ENCODE measurements around the gene GPC5.

- TF ChIP-seq, protein P1, sequence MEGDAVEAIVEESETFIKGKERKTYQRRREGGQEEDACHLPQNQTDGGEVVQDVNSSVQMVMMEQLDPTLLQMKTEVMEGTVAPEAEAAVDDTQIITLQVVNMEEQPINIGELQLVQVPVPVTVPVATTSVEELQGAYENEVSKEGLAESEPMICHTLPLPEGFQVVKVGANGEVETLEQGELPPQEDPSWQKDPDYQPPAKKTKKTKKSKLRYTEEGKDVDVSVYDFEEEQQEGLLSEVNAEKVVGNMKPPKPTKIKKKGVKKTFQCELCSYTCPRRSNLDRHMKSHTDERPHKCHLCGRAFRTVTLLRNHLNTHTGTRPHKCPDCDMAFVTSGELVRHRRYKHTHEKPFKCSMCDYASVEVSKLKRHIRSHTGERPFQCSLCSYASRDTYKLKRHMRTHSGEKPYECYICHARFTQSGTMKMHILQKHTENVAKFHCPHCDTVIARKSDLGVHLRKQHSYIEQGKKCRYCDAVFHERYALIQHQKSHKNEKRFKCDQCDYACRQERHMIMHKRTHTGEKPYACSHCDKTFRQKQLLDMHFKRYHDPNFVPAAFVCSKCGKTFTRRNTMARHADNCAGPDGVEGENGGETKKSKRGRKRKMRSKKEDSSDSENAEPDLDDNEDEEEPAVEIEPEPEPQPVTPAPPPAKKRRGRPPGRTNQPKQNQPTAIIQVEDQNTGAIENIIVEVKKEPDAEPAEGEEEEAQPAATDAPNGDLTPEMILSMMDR (IDR thresholded peaks at IDR 0.05; ENCODE audit: control extremely low read depth in 1 of 3, insufficient read depth in 1 of 3, low read depth in 1 of 3, low read length in 3 of 3), result no peak
- TF ChIP-seq EZH2 (IDR thresholded peaks at IDR 0.05; ENCODE audit: low read depth, low read length, severe bottlenecking) (no peak), CEBPB (IDR thresholded peaks at IDR 0.05; ENCODE audit: low read depth, low read length) (no peak), NRF1 (IDR thresholded peaks at IDR 0.05; ENCODE audit: low read depth, low read length) (no peak), POLR2AphosphoS5 (IDR thresholded peaks at IDR 0.05; ENCODE audit: low read depth, low read length) (no peak), POLR2A (IDR thresholded peaks at IDR 0.05; ENCODE audit: control extremely low read depth in 1 of 2, low read depth in 2 of 2, low read length in 2 of 2) (no peak), EP300 (IDR thresholded peaks at IDR 0.05; ENCODE audit: borderline replicate concordance in 1 of 2, low read depth in 2 of 2, low read length in 2 of 2) (no peak), SIN3A (conservative IDR thresholded peaks at IDR 0.05 in 1 of 2, IDR thresholded peaks at IDR 0.05 in 1 of 2; ENCODE audit: low read depth in 1 of 2, low read length in 2 of 2) (no peak), CHD2 (IDR thresholded peaks at IDR 0.05; ENCODE audit: low read length) (no peak), TAF1 (IDR thresholded peaks at IDR 0.05; ENCODE audit: low read depth, low read length) (no peak), RFX5 (IDR thresholded peaks at IDR 0.05; ENCODE audit: borderline replicate concordance, low read depth, low read length) (no peak)
Measured at GRCh38 chr13:91693466-91693865, 295.0 kb downstream of the GPC5 start.

Measured in H1 (cell line).